Neural progenitor cell (in vitro differentiated cells): Measurements from ENCODE around the gene B3GNT9. TPM values are rescaled to one million over a fixed set of nuclear protein-coding genes. Genes with fewer than 3 reads are reported as not detected.

Experiments used
- DNase-seq: peaks from one replicate; pipeline ENCODE4 v3.0.0-alpha.2; 2016; ENCODE audit warnings: low spot score
- H2AFZ ChIP-seq: fragments of 200-600 bp; sonication (generic); replicated peaks from 2 replicates; pipeline ENCODE4 v1.6.1; 2016; ENCODE audit warnings: antibody characterized with exemption
- H3F3A ChIP-seq: fragments of 200-600 bp; sonication (generic); 2 replicates; pipeline ENCODE4 v1.6.1; 2016; ENCODE audit warnings: antibody characterized with exemption, low read depth
- H3K27ac ChIP-seq: fragments of 200-600 bp; sonication (generic); 2 replicates; pipeline ENCODE4 v1.5.1; 2016; ENCODE audit warnings: mild to moderate bottlenecking
- H3K27me3 ChIP-seq: fragments of 200-600 bp; sonication (generic); 2 replicates; pipeline ENCODE4 v1.6.1; 2016; ENCODE audit warnings: mild to moderate bottlenecking, moderate library complexity
- H3K36me3 ChIP-seq: fragments of 200-600 bp; sonication (generic); 2 replicates; pipeline ENCODE4 v1.5.1; 2016
- H3K4me1 ChIP-seq: fragments of 200-600 bp; sonication (generic); 2 replicates; pipeline ENCODE4 v1.6.1; 2016; ENCODE audit warnings: mixed run types
- H3K4me2 ChIP-seq: fragments of 200-600 bp; sonication (generic); 2 replicates; pipeline ENCODE4 v1.6.1; 2016
- H3K4me3 ChIP-seq: fragments of 200-600 bp; sonication (generic); 2 replicates; pipeline ENCODE4 v1.5.1; 2016
- H3K79me2 ChIP-seq: fragments of 200-600 bp; sonication (generic); 2 replicates; pipeline ENCODE4 v1.6.1; 2016; ENCODE audit warnings: low read depth
- H3K9ac ChIP-seq: fragments of 200-600 bp; sonication (generic); 2 replicates; pipeline ENCODE4 v1.6.1; 2016
- H3K9me3 ChIP-seq: fragments of 200-600 bp; sonication (generic); 2 replicates; pipeline ENCODE4 v1.5.1; 2016; ENCODE audit warnings: low read depth
- H4K20me1 ChIP-seq: fragments of 200-600 bp; sonication (generic); 2 replicates; pipeline ENCODE4 v1.6.1; 2016; ENCODE audit warnings: low read depth
- H3K27ac Mint-ChIP-seq: 3 replicates; pipeline ENCODE4 v1.8.0; 2021; ENCODE audit warnings: mixed read lengths
- H3K27me3 Mint-ChIP-seq: 2 replicates; pipeline ENCODE4 v1.8.0; 2022; ENCODE audit warnings: low read depth, mild to moderate bottlenecking, inconsistent platforms, moderate library complexity, mixed read lengths; ENCODE audit not compliant: insufficient read depth
- H3K36me3 Mint-ChIP-seq: 3 replicates; pipeline ENCODE4 v1.8.0; 2021; ENCODE audit warnings: mixed read lengths
- H3K4me1 Mint-ChIP-seq: 3 replicates; pipeline ENCODE4 v1.8.0; 2021; ENCODE audit warnings: mixed read lengths
- H3K4me3 Mint-ChIP-seq: 3 replicates; pipeline ENCODE4 v1.8.0; 2021; ENCODE audit warnings: mild to moderate bottlenecking, moderate library complexity, mixed read lengths
- H3K9me3 Mint-ChIP-seq: 3 replicates; pipeline ENCODE4 v1.8.0; 2020; ENCODE audit warnings: mixed read lengths
- CTCF ChIP-seq: fragments of 200-600 bp; sonication (generic); IDR thresholded peaks from 2 replicates; pipeline ENCODE4 v1.5.1; 2017; ENCODE audit warnings: antibody characterized with exemption, mild to moderate bottlenecking
- EZH2 ChIP-seq: fragments of 200-600 bp; sonication (generic); IDR thresholded peaks from 2 replicates; pipeline ENCODE4 v1.6.1; 2017; ENCODE audit warnings: antibody characterized with exemption, mild to moderate bottlenecking, moderate library complexity
- EZH2phosphoT487 ChIP-seq: fragments of 200-600 bp; sonication (generic); IDR thresholded peaks from 2 replicates; pipeline ENCODE4 v1.6.1; 2017; ENCODE audit warnings: antibody characterized with exemption
- total RNA-seq: library from RNA; depleted of rRNA; stranded (reverse); fragments of >200 nt; gene quantifications from 2 replicates; pipeline ENCODE4 v1.2.3, GENCODE V29; 2015; ENCODE audit warnings: low replicate concordance

Gene B3GNT9
- total RNA-seq, 1 donor from 2014 or later = 2.6 TPM

- peaks cover 7% of the 10 kb centered on the region for H3K27me3 ChIP-seq
- H3K4me2 ChIP-seq = no peak overlapping the region
- H3K4me3 ChIP-seq = no peak overlapping the region
- peaks cover 13% of the 10 kb centered on the region for H3F3A ChIP-seq
- Mint-ChIP-seq H3K27me3 (peaks cover 8% of the 10 kb centered on the region), H3K4me3 (peak overlapping the region; percentile 42), H3K36me3 (no peaks in the 10 kb centered on the region), H3K9me3 (no peaks in the 10 kb centered on the region), H3K27ac (no peak overlapping the region), H3K4me1 (peaks cover 14% of the 10 kb centered on the region)
- no peak for DNase-seq
- H3K27ac ChIP-seq = no peak overlapping the region
- H3K9me3 ChIP-seq = no peaks in the 10 kb centered on the region
- peaks cover 8% of the 10 kb centered on the region for H4K20me1 ChIP-seq
- H3K4me1 ChIP-seq = peaks cover 13% of the 10 kb centered on the region
- H3K79me2 ChIP-seq = peaks cover 35% of the 10 kb centered on the region
- no peak overlapping the region for H3K9ac ChIP-seq
- H3K36me3 ChIP-seq = no peaks in the 10 kb centered on the region
- peak overlapping the region; percentile 95 for H2AFZ ChIP-seq
- TF ChIP-seq CTCF (no peak), EZH2phosphoT487 (no peak), EZH2 (no peak)
Observed at GRCh38 chr16:67108489-67108888, 42.3 kb downstream of the B3GNT9 start.

GRCh38 chr16:67105881-67106280 is 44.9 kb downstream of the B3GNT9 start:
- peaks cover 7% of the 10 kb centered on the region for H3K27me3 ChIP-seq
- no peaks in the 10 kb centered on the region for H3K9me3 Mint-ChIP-seq
- H3K4me2 ChIP-seq = no peak overlapping the region
- H3K79me2 ChIP-seq = peaks cover 11% of the 10 kb centered on the region
- H2AFZ ChIP-seq = no peak overlapping the region
- no peak overlapping the region for H3K27ac Mint-ChIP-seq
- H3F3A ChIP-seq = peaks cover 13% of the 10 kb centered on the region
- no peak overlapping the region for H3K9ac ChIP-seq
- peaks cover 8% of the 10 kb centered on the region for H3K4me1 Mint-ChIP-seq
- H3K27ac ChIP-seq = no peak overlapping the region
- H3K36me3 Mint-ChIP-seq = peaks cover 10% of the 10 kb centered on the region
- no peak for TF ChIP-seq EZH2phosphoT487
- no peak for TF ChIP-seq CTCF
- TF ChIP-seq EZH2 = no peak
- no peak for DNase-seq
- H3K4me3 Mint-ChIP-seq = no peak overlapping the region
- H4K20me1 ChIP-seq = peaks cover under 1% of the 10 kb centered on the region
- peaks cover 10% of the 10 kb centered on the region for H3K4me1 ChIP-seq
- H3K4me3 ChIP-seq = no peak overlapping the region
- H3K9me3 ChIP-seq = no peaks in the 10 kb centered on the region
- peaks cover 8% of the 10 kb centered on the region for H3K27me3 Mint-ChIP-seq
- no peaks in the 10 kb centered on the region for H3K36me3 ChIP-seq

- no peak overlapping the region for H3K27ac Mint-ChIP-seq
- Histone ChIP-seq H3K9me3 (no peaks in the 10 kb centered on the region), H3K27ac (no peak overlapping the region)
Observed at GRCh38 chr16:67105246-67105645, 45.6 kb downstream of the B3GNT9 start.

More at GRCh38 chr16:67105246-67105645, 45.6 kb downstream of the B3GNT9 start:
- Histone ChIP-seq H3K79me2 (peaks cover 4% of the 10 kb centered on the region), H4K20me1 (no peaks in the 10 kb centered on the region), H2AFZ (no peak overlapping the region), H3K4me1 (peaks cover 6% of the 10 kb centered on the region), H3K9ac (no peak overlapping the region), H3F3A (peaks cover 14% of the 10 kb centered on the region), H3K27me3 (peaks cover 7% of the 10 kb centered on the region), H3K36me3 (no peaks in the 10 kb centered on the region), H3K4me2 (no peak overlapping the region), H3K4me3 (no peak overlapping the region)
- Mint-ChIP-seq H3K36me3 (peaks cover 10% of the 10 kb centered on the region), H3K4me3 (no peak overlapping the region), H3K4me1 (peaks cover 4% of the 10 kb centered on the region), H3K27me3 (peaks cover 7% of the 10 kb centered on the region), H3K9me3 (no peaks in the 10 kb centered on the region)
- no peak for DNase-seq
- TF ChIP-seq EZH2phosphoT487 = no peak
- no peak for TF ChIP-seq EZH2
- no peak for TF ChIP-seq CTCF
